HCT116 (cell line): ENCODE measurements around the gene THAP9. TPM values are rescaled to one million over a fixed set of nuclear protein-coding genes. Genes with fewer than 3 reads are reported as not detected.
"Not testable (repeated sequence)": the region's sequence is repeated elsewhere in the genome, so short reads cannot be mapped to it uniquely, and the experiment has no call there.

Experiments used
- ATAC-seq: fragments of 200-7000 bp; cut with Tn5 transposase; 2 replicates; pipeline ENCODE4 v1.9.1; 2020; ENCODE audit warnings: mild to moderate bottlenecking, moderate library complexity
- BruUV-seq: library from RNA; stranded (reverse); fragments of 400-500 nt; replicated peaks from 2 replicates; lab custom pipeline; 2021; lab: Mats Ljungman, UMichigan
- CTCF ChIA-PET: fragments of 300-600 bp; sonication (Branson Sonifier 250); formaldehyde crosslinking; loops from one replicate; lab custom pipeline; 2021; ENCODE audit warnings: antibody characterized with exemption; lab: Charles Lee
- POLR2A ChIA-PET: fragments of 300-600, 350-600 bp; sonication (Branson Sonifier 250); formaldehyde crosslinking; loops from one replicate; lab custom pipeline; 2021; ENCODE audit warnings: antibody characterized with exemption; lab: Charles Lee
- RAD21 ChIA-PET, 2 experiments: fragments of 300-600 bp; sonication (Branson Sonifier 250); formaldehyde crosslinking; loops; one replicate each; lab custom pipeline; 2023; ENCODE audit warnings: low total read pairs in 2 of 2; ENCODE audit not compliant: uncharacterized antibody in 2 of 2, unreplicated experiment in 2 of 2, low non-redundant PET in 1 of 2; lab: Charles Lee
- DNase-seq: peaks from one replicate; pipeline ENCODE4 v3.0.0-alpha.2; 2010; ENCODE audit warnings: low read depth, low spot score
- H2AFZ ChIP-seq: fragments of 200-600 bp; shearing (Covaris generic), sonication (generic); 2 replicates; pipeline ENCODE4 v1.6.1; 2017; ENCODE audit warnings: low read depth, mixed run types, mixed read lengths, antibody characterized with exemption, low read length; ENCODE audit not compliant: poor library complexity, severe bottlenecking
- H3K27ac ChIP-seq: 2 replicates; pipeline ENCODE4 v1.5.1; 2012; ENCODE audit warnings: low read depth, low read length
- H3K27me3 ChIP-seq: fragments of 200-600 bp; sonication (generic); 2 replicates; pipeline ENCODE4 v1.6.1; 2016; ENCODE audit warnings: mixed run types, low read length, mixed read lengths; ENCODE audit not compliant: insufficient read depth
- H3K36me3 ChIP-seq, 2 experiments: fragments of 200-500 bp in 1 of 2; fragments of 200-600 bp in 1 of 2; sonication (Bioruptor generic) in 1 of 2; sonication (generic) in 1 of 2; 2 replicates each; pipeline versions ENCODE4 v1.5.1 to v1.6.1; 2014 to 2016; ENCODE audit warnings: low read length in 2 of 2, inconsistent platforms in 1 of 2, mixed read lengths in 1 of 2, mixed run types in 1 of 2; ENCODE audit not compliant: insufficient read depth in 2 of 2, control insufficient read depth in 1 of 2
- H3K4me1 ChIP-seq, 2 experiments: fragments of 200-600 bp in 1 of 2; sonication (generic) in 1 of 2; 2 replicates each; pipeline versions ENCODE4 v1.5.1 to v1.6.1; 2012 to 2017; ENCODE audit warnings: low read length in 2 of 2, inconsistent platforms in 1 of 2, mild to moderate bottlenecking in 1 of 2, mixed read lengths in 1 of 2, mixed run types in 1 of 2, moderate library complexity in 1 of 2; ENCODE audit not compliant: insufficient read depth in 2 of 2, control insufficient read depth in 1 of 2
- H3K4me2 ChIP-seq: fragments of 200-600 bp; sonication (generic); 2 replicates; pipeline ENCODE4 v1.6.1; 2017; ENCODE audit warnings: mixed run types, low read length, mixed read lengths
- H3K4me3 ChIP-seq, 2 experiments: fragments of 200-600 bp in 1 of 2; sonication (generic) in 1 of 2; replicated peaks in 1 of 2; 2 replicates each; pipeline ENCODE4 v1.5.1; 2011 to 2016; ENCODE audit warnings: low read length in 2 of 2, control low read depth in 1 of 2, low read depth in 1 of 2, mild to moderate bottlenecking in 1 of 2, mixed read lengths in 1 of 2, mixed run types in 1 of 2
- H3K79me2 ChIP-seq: fragments of 200-600 bp; sonication (generic); 2 replicates; pipeline ENCODE4 v1.6.1; 2017; ENCODE audit warnings: mild to moderate bottlenecking, mixed run types, low read length, moderate library complexity, mixed read lengths; ENCODE audit not compliant: insufficient read depth
- H3K9ac ChIP-seq: fragments of 200-600 bp; sonication (generic); 2 replicates; pipeline ENCODE4 v1.6.1; 2016; ENCODE audit warnings: low read length, mixed read lengths
- H3K9me2 ChIP-seq: fragments of 200-600 bp; sonication (generic), shearing (Covaris generic); 2 replicates; pipeline ENCODE4 v1.6.1; 2017; ENCODE audit warnings: mixed run types, mild to moderate bottlenecking, moderate library complexity; ENCODE audit not compliant: insufficient read depth
- H3K9me3 ChIP-seq, 2 experiments: fragments of 200-500 bp in 1 of 2; fragments of 200-600 bp in 1 of 2; sonication (Bioruptor generic) in 1 of 2; sonication (generic) in 1 of 2; 2 replicates each; pipeline ENCODE4 v1.6.1; 2014 to 2017; ENCODE audit warnings: low read length in 2 of 2, mixed read lengths in 2 of 2, inconsistent platforms in 1 of 2, low read depth in 1 of 2, mild to moderate bottlenecking in 1 of 2, mixed run types in 1 of 2, moderate library complexity in 1 of 2; ENCODE audit not compliant: control insufficient read depth in 1 of 2, insufficient read depth in 1 of 2
- H4K20me1 ChIP-seq: fragments of 200-600 bp; sonication (generic), shearing (Covaris generic); 2 replicates; pipeline ENCODE4 v1.6.1; 2017; ENCODE audit warnings: mixed run types, mild to moderate bottlenecking, moderate library complexity; ENCODE audit not compliant: insufficient read depth
- CBX3 ChIP-seq: IDR thresholded peaks from 2 replicates; pipeline ENCODE4 v1.6.1; 2012; ENCODE audit warnings: low read depth
- CEBPB ChIP-seq: IDR thresholded peaks from 2 replicates; pipeline ENCODE4 v1.6.1; 2012; ENCODE audit warnings: low read depth
- EGR1 ChIP-seq: IDR thresholded peaks from 2 replicates; pipeline ENCODE4 v1.6.1; 2012; ENCODE audit warnings: low read depth
- FOSL1 ChIP-seq: IDR thresholded peaks from 2 replicates; pipeline ENCODE4 v1.6.1; 2012; ENCODE audit warnings: low read depth
- JUND ChIP-seq: IDR thresholded peaks from 2 replicates; pipeline ENCODE4 v1.6.1; 2012
- RAD21 ChIP-seq: IDR thresholded peaks from 2 replicates; pipeline ENCODE4 v1.6.1; 2012; ENCODE audit warnings: low read depth, mild to moderate bottlenecking
- SRF ChIP-seq: IDR thresholded peaks from 2 replicates; pipeline ENCODE4 v1.6.1; 2012; ENCODE audit warnings: low read depth
- TCF7L2 ChIP-seq: IDR thresholded peaks from 2 replicates; pipeline ENCODE4 v1.7.0; 2011; ENCODE audit warnings: borderline replicate concordance, inconsistent platforms; ENCODE audit not compliant: insufficient read depth, insufficient read length; ENCODE audit errors: extremely low read depth
- ZFX ChIP-seq: fragments of 450-650 bp; IDR thresholded peaks from 2 replicates; pipeline ENCODE4 v1.6.1; 2017
- ZNF274 ChIP-seq: fragments of 200-500 bp; sonication (Bioruptor generic); IDR thresholded peaks from 2 replicates; pipeline ENCODE4 v1.6.1; 2014; ENCODE audit warnings: mild to moderate bottlenecking, low read depth, low read length, inconsistent platforms
- intact Hi-C: fragments of 100-400 bp; cut with micrococcal nuclease; formaldehyde crosslinking; loops from 2 replicates; pipeline ENCODE4 v1.10.0; 2022
- total RNA-seq: library from RNA; stranded (reverse); gene quantifications from one replicate; pipeline ENCODE4 v1.2.1, GENCODE V29; 2021; ENCODE audit not compliant: unreplicated experiment
- TF ChIP-seq, protein P1 (sequence below): IDR thresholded peaks from 2 replicates; pipeline ENCODE4 v1.6.1; 2011; ENCODE audit warnings: mild to moderate bottlenecking, low read length, moderate library complexity; ENCODE audit not compliant: insufficient replicate concordance; ENCODE audit errors: extremely low read depth
- TF ChIP-seq, protein P2 (sequence below): IDR thresholded peaks from 2 replicates; pipeline ENCODE4 v1.6.1; 2012
- TF ChIP-seq, protein P3 (sequence below), 3 experiments: fragments of 200-600 bp in 1 of 3; sonication (generic) in 1 of 3; IDR thresholded peaks in 2 of 3; conservative IDR thresholded peaks in 1 of 3; 2 replicates each; pipeline ENCODE4 v1.5.1; 2012 to 2017; ENCODE audit warnings: low read depth in 2 of 3, low read length in 2 of 3, antibody characterized with exemption in 1 of 3, borderline replicate concordance in 1 of 3, control low read depth in 1 of 3, mild to moderate bottlenecking in 1 of 3, mixed read lengths in 1 of 3, mixed run types in 1 of 3, moderate library complexity in 1 of 3; ENCODE audit not compliant: insufficient read depth in 1 of 3

The THAP9 gene
- total RNA-seq, 1 experiment from 2014 or later = 6.4 TPM

DNA sequence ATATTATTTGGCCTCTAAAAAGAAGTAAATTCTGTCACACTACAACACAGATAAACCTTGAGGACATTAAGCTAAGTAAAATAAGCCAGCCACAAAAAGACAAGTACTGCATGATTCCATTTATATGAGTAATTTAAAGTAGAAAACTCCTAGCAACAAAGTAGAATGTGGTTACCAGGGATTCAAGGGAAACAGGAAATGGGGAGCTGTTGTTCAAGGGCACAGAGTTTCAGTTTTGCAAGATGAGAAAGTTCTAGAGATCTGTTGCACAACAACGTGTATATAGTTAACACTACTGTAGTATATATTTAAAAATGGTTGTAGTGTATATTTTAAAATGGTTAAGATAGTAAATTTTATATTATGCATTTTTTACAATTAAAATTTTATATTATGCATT, 34.9 kb upstream of the THAP9 start (continued):
- TF ChIP-seq TCF7L2 = no peak

DNA sequence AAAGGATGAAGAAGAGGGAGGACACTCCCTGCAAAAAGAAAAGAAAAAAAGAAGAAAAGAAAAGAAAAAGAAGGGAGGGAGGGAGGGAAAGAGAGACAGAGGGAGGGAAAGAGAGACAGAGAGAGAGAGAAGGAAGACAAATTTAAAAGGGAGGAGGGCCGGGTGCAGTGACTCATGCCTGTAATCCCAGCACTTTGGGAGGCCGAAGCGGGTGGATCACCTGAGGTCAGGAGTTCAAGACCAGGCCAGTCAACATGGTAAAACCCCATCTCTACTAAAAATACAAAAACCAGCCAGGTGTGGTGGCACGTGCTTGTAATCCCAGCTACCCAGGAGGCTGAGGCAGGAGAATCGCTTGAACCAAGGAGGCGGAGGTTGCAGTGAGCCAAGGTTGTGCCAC, 34.5 kb upstream of the THAP9 start:
- peaks cover 5 to 16% of the 10 kb centered on the region in 2 experiments for H3K4me1 ChIP-seq
- H3K4me3 ChIP-seq, CTCF ChIA-PET, H3K79me2 ChIP-seq, H3K9me2 ChIP-seq, DNase-seq, H3K9me3 ChIP-seq, H3K27ac ChIP-seq, intact Hi-C loops, H4K20me1 ChIP-seq, BruUV-seq, POLR2A ChIA-PET, H2AFZ ChIP-seq, RAD21 ChIA-PET, H3K27me3 ChIP-seq: not testable (repeated sequence)
- ATAC-seq = peak; percentile 76
- H3K36me3 ChIP-seq = peaks cover 41 to 53% of the 10 kb centered on the region in 2 experiments
- H3K4me2 ChIP-seq = peak overlapping the region; percentile 52
- peak overlapping the region; percentile 16; the same call in 1 of the 2 replicates for H3K9ac ChIP-seq
- TF ChIP-seq JUND (peak; percentile 22; the same call in 1 of the 2 replicates), FOSL1 (peak; percentile 37; the same call in 1 of the 2 replicates)

DNA sequence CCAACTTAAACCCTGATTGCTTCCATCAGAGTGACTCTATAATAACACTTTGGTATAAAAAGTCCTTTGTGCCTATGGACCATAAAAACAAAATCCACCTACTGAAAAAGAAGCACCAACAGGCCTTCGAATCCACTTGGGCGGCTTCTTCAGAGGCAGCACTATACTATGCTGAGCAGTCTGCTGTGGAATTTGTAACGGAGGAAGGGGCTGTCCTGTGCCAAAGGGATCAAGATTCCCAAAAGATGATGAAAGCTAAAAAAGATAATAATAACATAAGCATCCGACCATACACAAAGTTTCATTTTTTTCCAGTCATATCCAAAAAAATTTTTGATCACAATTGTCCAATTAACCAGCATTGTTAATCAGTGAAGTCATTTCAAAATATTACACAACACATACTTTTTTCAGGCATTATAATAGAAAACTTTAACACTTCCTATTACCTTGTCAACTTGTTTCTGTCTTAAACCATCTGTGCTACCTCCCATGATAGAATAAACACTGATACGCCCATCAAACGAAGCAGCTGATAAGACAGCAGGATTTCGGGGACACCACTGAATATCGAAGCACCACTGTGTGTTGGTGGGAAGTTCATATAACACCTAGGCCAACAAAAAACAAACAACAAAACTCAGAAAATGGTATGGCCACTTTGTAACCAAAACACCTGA, 33.7 kb upstream of the THAP9 start:
- ChIA-PET POLR2A (no interaction called here), CTCF (no interaction called here), RAD21 (no interaction called here)
- H3K9ac ChIP-seq = no peak overlapping the region
- H3K4me2 ChIP-seq = peak overlapping the region; percentile 52; the same call in 1 of the 2 replicates
- DNase-seq = no peak
- no peaks in the 10 kb centered on the region for H3K9me3 ChIP-seq
- peaks cover 8% of the 10 kb centered on the region for H3K79me2 ChIP-seq
- H3K27me3 ChIP-seq = no peaks in the 10 kb centered on the region
- ATAC-seq = no peak
- H3K9me2 ChIP-seq = no peaks in the 10 kb centered on the region
- H3K4me3 ChIP-seq = no peak overlapping the region
- H4K20me1 ChIP-seq = no peaks in the 10 kb centered on the region
- no TSS peak for BruUV-seq
- H2AFZ ChIP-seq = no peak overlapping the region
- H3K36me3 ChIP-seq = peaks cover 48 to 54% of the 10 kb centered on the region in 2 experiments
- peaks cover 5 to 16% of the 10 kb centered on the region in 2 experiments for H3K4me1 ChIP-seq
- intact Hi-C loops = no loop called here
- H3K27ac ChIP-seq = no peak overlapping the region
- TF ChIP-seq ZFX (no peak), CBX3 (no peak), RAD21 (no peak), SRF (no peak), CEBPB (no peak), ZNF274 (no peak), EGR1 (no peak)
- TF ChIP-seq, protein P1, sequence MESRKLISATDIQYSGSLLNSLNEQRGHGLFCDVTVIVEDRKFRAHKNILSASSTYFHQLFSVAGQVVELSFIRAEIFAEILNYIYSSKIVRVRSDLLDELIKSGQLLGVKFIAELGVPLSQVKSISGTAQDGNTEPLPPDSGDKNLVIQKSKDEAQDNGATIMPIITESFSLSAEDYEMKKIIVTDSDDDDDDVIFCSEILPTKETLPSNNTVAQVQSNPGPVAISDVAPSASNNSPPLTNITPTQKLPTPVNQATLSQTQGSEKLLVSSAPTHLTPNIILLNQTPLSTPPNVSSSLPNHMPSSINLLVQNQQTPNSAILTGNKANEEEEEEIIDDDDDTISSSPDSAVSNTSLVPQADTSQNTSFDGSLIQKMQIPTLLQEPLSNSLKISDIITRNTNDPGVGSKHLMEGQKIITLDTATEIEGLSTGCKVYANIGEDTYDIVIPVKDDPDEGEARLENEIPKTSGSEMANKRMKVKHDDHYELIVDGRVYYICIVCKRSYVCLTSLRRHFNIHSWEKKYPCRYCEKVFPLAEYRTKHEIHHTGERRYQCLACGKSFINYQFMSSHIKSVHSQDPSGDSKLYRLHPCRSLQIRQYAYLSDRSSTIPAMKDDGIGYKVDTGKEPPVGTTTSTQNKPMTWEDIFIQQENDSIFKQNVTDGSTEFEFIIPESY = no peak
- TF ChIP-seq, protein P2, sequence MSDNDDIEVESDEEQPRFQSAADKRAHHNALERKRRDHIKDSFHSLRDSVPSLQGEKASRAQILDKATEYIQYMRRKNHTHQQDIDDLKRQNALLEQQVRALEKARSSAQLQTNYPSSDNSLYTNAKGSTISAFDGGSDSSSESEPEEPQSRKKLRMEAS = no peak
- TF ChIP-seq, protein P3, sequence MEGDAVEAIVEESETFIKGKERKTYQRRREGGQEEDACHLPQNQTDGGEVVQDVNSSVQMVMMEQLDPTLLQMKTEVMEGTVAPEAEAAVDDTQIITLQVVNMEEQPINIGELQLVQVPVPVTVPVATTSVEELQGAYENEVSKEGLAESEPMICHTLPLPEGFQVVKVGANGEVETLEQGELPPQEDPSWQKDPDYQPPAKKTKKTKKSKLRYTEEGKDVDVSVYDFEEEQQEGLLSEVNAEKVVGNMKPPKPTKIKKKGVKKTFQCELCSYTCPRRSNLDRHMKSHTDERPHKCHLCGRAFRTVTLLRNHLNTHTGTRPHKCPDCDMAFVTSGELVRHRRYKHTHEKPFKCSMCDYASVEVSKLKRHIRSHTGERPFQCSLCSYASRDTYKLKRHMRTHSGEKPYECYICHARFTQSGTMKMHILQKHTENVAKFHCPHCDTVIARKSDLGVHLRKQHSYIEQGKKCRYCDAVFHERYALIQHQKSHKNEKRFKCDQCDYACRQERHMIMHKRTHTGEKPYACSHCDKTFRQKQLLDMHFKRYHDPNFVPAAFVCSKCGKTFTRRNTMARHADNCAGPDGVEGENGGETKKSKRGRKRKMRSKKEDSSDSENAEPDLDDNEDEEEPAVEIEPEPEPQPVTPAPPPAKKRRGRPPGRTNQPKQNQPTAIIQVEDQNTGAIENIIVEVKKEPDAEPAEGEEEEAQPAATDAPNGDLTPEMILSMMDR (IDR thresholded peaks at IDR 0.05 in 2 of 3, conservative IDR thresholded peaks at IDR 0.05 in 1 of 3; ENCODE audit: borderline replicate concordance in 1 of 3, insufficient read depth in 1 of 3, low read depth in 2 of 3, low read length in 2 of 3) = no peak
